Glutamatergic neuron (in vitro differentiated cells): Measurements from ENCODE around the gene OTC. TPM values are rescaled to one million over a fixed set of nuclear protein-coding genes. Genes with fewer than 3 reads are reported as not detected.

Experiments
- DNase-seq: peaks from one replicate; pipeline ENCODE4 v3.0.0; 2022
- H3K27ac Mint-ChIP-seq: one replicate; pipeline ENCODE4 v1.8.0; 2020; ENCODE audit warnings: mild to moderate bottlenecking, mixed read lengths, inconsistent platforms; ENCODE audit not compliant: unreplicated experiment
- H3K27me3 Mint-ChIP-seq: one replicate; pipeline ENCODE4 v1.8.0; 2020; ENCODE audit warnings: mild to moderate bottlenecking, moderate library complexity, mixed read lengths, inconsistent platforms; ENCODE audit not compliant: unreplicated experiment
- H3K36me3 Mint-ChIP-seq: one replicate; pipeline ENCODE4 v1.8.0; 2020; ENCODE audit warnings: mild to moderate bottlenecking, mixed read lengths, inconsistent platforms; ENCODE audit not compliant: unreplicated experiment
- H3K4me1 Mint-ChIP-seq: one replicate; pipeline ENCODE4 v1.8.0; 2020; ENCODE audit warnings: mild to moderate bottlenecking, low read depth, mixed read lengths, inconsistent platforms; ENCODE audit not compliant: unreplicated experiment
- H3K4me3 Mint-ChIP-seq: one replicate; pipeline ENCODE4 v1.8.0; 2020; ENCODE audit warnings: mild to moderate bottlenecking, mixed read lengths, inconsistent platforms; ENCODE audit not compliant: unreplicated experiment
- H3K9me3 Mint-ChIP-seq: one replicate; pipeline ENCODE4 v1.8.0; 2020; ENCODE audit warnings: mild to moderate bottlenecking, moderate library complexity, mixed read lengths, inconsistent platforms; ENCODE audit not compliant: unreplicated experiment
- CTCF ChIP-seq: fragments of 200-600 bp; sonication (generic); IDR thresholded peaks from one replicate; pipeline ENCODE4 v1.5.0; 2021; ENCODE audit not compliant: partially characterized antibody, unreplicated experiment
- total RNA-seq: library from RNA; stranded (reverse); fragmentation: NEBNext Ultra II Directional; extraction: Animal tissue kit (Norgen Biotek cat#: 25700); gene quantifications from one replicate; pipeline ENCODE4 v1.2.1, GENCODE V29; 2021; ENCODE audit not compliant: unreplicated experiment

Gene OTC
- total RNA-seq, 1 donor from 2014 or later, result not detected

- Mint-ChIP-seq H3K4me1 (no peaks in the 10 kb centered on the region), H3K9me3 (no peaks in the 10 kb centered on the region), H3K36me3 (no peaks in the 10 kb centered on the region), H3K4me3 (peak overlapping the region; percentile 88), H3K27me3 (no peaks in the 10 kb centered on the region), H3K27ac (no peak overlapping the region)
- no peak for DNase-seq
- TF ChIP-seq CTCF, result no peak
These were observed 26.3 kb upstream of the OTC start for GRCh38 chrX:38326086-38326485.

- DNase-seq, result peak; percentile 95
- peak within 1 kb of the TSS; percentile 88 for H3K4me3 Mint-ChIP-seq
- H3K9me3 Mint-ChIP-seq, result no peaks in the 10 kb centered on the region
- TF ChIP-seq CTCF, result peak; percentile 73
- no peaks in the 10 kb centered on the region for H3K4me1 Mint-ChIP-seq
- H3K27me3 Mint-ChIP-seq, result no peaks in the 10 kb centered on the region
- no peak within 1 kb of the TSS for H3K27ac Mint-ChIP-seq
- no peaks in the 10 kb centered on the region for H3K36me3 Mint-ChIP-seq
These were observed 25.2 kb upstream of the OTC start, which contains the start of gene RPGR for GRCh38 chrX:38327007-38327774. RPGR (minus strand) TSS chrX:38327509; CDS start chrX:38327367, 142 bp downstream.

DNA sequence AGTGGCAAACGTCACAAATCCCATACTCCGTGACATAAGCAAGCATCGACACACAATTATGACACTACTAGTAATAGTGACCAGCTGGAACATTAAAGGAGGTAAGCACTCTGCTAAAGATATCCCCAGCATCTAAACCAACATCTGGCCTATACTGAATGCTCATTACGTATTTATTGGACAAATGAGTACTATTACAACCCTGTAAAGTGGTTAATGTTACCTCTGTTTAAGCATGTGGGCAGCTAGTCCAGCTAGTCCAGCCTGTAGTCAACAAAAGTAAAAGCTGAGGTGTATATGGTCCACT is 24.7 kb upstream of the OTC start:
- H3K27ac Mint-ChIP-seq, result no peak overlapping the region
- no peaks in the 10 kb centered on the region for H3K9me3 Mint-ChIP-seq
- no peak for DNase-seq
- no peak for TF ChIP-seq CTCF
- no peaks in the 10 kb centered on the region for H3K27me3 Mint-ChIP-seq
- H3K4me3 Mint-ChIP-seq, result peak overlapping the region; percentile 88
- no peaks in the 10 kb centered on the region for H3K4me1 Mint-ChIP-seq
- H3K36me3 Mint-ChIP-seq, result no peaks in the 10 kb centered on the region

GRCh38 chrX:38332505-38332904 is 19.9 kb upstream of the OTC start:
- no peak for DNase-seq
- Mint-ChIP-seq H3K36me3 (no peaks in the 10 kb centered on the region), H3K9me3 (no peaks in the 10 kb centered on the region), H3K4me3 (no peak overlapping the region), H3K27ac (no peak overlapping the region), H3K27me3 (no peaks in the 10 kb centered on the region), H3K4me1 (peaks cover 1% of the 10 kb centered on the region)
- TF ChIP-seq CTCF, result no peak

- no peaks in the 10 kb centered on the region for H3K36me3 Mint-ChIP-seq
- H3K27ac Mint-ChIP-seq, result no peak overlapping the region
- H3K9me3 Mint-ChIP-seq, result no peaks in the 10 kb centered on the region
- no peak for TF ChIP-seq CTCF
- peaks cover 1% of the 10 kb centered on the region for H3K4me1 Mint-ChIP-seq
- H3K27me3 Mint-ChIP-seq, result no peaks in the 10 kb centered on the region
- H3K4me3 Mint-ChIP-seq, result no peak overlapping the region
- no peak for DNase-seq
These were observed 17.0 kb upstream of the OTC start for GRCh38 chrX:38335382-38335781.
